RWPE2 (cell line): ENCODE results near the gene AKAP13.
"Not testable (repeated sequence)": the region's sequence is repeated elsewhere in the genome, so short reads cannot be mapped to it uniquely, and the experiment has no call there.

Source experiments
- ATAC-seq: fragments of 200-7000 bp; cut with Tn5 transposase; 3 replicates; pipeline ENCODE4 v1.9.1; 2021; ENCODE audit warnings: low read depth
- DNase-seq: peaks from one replicate; pipeline ENCODE4 v3.0.0-alpha.2; 2020; ENCODE audit warnings: low spot score
- H3K27ac ChIP-seq: fragments of 450-650 bp; 2 replicates; pipeline ENCODE4 v1.5.1; 2017; ENCODE audit warnings: mild to moderate bottlenecking; ENCODE audit not compliant: poor library complexity, severe bottlenecking
- H3K27me3 ChIP-seq: fragments of 250-450 bp; sonication (Bioruptor Pico); 2 replicates; pipeline ENCODE4 v1.5.1; 2021; ENCODE audit warnings: mild to moderate bottlenecking, moderate library complexity; ENCODE audit not compliant: insufficient read depth, poor library complexity, severe bottlenecking
- H3K36me3 ChIP-seq: fragments of 250-450 bp; sonication (Bioruptor Pico); 2 replicates; pipeline ENCODE4 v1.5.1; 2020; ENCODE audit warnings: low read depth, mild to moderate bottlenecking, moderate library complexity
- H3K4me1 ChIP-seq: fragments of 250-450 bp; sonication (Bioruptor Pico); 2 replicates; pipeline ENCODE4 v1.5.1; 2021; ENCODE audit warnings: mild to moderate bottlenecking, moderate library complexity; ENCODE audit not compliant: insufficient read depth, poor library complexity, severe bottlenecking
- H3K4me3 ChIP-seq: fragments of 250-450 bp; sonication (Bioruptor Pico); 2 replicates; pipeline ENCODE4 v1.5.1; 2021; ENCODE audit warnings: mild to moderate bottlenecking, moderate library complexity; ENCODE audit not compliant: severe bottlenecking
- H3K9me3 ChIP-seq: fragments of 250-450 bp; sonication (Bioruptor Pico); 2 replicates; pipeline ENCODE4 v1.5.1; 2021; ENCODE audit warnings: mild to moderate bottlenecking, moderate library complexity; ENCODE audit not compliant: severe bottlenecking
- TF ChIP-seq, protein P1 (sequence below): fragments of 450-650 bp; IDR thresholded peaks from one replicate; pipeline ENCODE4 v1.5.1; 2017; ENCODE audit warnings: mild to moderate bottlenecking, moderate library complexity; ENCODE audit not compliant: poor library complexity, severe bottlenecking

AKAP13 gene

DNA sequence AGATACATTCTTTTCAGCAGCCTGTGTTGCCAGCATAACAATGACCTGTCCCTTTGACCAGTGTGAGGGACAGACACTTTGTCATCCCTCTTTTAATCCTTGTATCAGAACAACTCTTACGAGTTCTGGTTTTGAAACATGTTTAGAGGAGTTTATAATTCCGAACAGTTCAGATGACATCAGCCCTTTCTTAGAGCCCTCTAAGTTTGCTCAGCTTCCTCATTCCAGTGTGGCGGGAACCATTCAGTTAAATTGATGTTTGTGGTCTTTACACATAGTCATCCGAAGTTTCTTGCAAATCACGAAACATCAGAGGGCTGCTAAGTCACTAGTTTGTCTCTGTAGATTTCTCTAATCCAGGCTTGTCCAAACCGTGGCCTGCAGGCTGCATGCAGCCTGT, 102.5 kb downstream of the AKAP13 start:
- Histone ChIP-seq H3K27me3 (no peaks in the 10 kb centered on the region), H3K27ac (peak overlapping the region; percentile 26), H3K9me3 (no peaks in the 10 kb centered on the region), H3K36me3 (peaks cover 8% of the 10 kb centered on the region), H3K4me3 (no peak overlapping the region), H3K4me1 (peaks cover 30% of the 10 kb centered on the region)
- TF ChIP-seq, protein P1, sequence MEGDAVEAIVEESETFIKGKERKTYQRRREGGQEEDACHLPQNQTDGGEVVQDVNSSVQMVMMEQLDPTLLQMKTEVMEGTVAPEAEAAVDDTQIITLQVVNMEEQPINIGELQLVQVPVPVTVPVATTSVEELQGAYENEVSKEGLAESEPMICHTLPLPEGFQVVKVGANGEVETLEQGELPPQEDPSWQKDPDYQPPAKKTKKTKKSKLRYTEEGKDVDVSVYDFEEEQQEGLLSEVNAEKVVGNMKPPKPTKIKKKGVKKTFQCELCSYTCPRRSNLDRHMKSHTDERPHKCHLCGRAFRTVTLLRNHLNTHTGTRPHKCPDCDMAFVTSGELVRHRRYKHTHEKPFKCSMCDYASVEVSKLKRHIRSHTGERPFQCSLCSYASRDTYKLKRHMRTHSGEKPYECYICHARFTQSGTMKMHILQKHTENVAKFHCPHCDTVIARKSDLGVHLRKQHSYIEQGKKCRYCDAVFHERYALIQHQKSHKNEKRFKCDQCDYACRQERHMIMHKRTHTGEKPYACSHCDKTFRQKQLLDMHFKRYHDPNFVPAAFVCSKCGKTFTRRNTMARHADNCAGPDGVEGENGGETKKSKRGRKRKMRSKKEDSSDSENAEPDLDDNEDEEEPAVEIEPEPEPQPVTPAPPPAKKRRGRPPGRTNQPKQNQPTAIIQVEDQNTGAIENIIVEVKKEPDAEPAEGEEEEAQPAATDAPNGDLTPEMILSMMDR = no peak
- ATAC-seq = peak; percentile 67
- DNase-seq = no peak

DNA sequence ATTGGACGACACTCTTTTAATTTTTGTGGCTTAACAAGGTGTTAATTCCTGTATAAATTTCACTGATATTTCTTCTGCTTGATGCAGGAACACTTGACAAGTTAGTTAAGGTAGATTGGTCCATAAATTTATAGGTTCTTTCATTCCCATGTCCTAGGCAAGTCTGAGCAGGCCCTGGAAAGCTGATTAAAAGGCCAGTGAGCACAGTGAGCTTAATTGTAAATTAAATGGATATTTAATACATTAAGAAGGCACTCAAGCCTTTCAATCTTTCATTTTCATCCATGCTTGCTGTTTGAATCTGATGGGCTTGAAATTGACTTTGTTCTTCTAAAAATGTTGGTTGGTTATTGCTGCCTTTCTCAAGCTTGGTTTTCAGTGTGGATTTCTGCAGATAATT, 103.6 kb downstream of the AKAP13 start:
- H3K27me3 ChIP-seq, H3K9me3 ChIP-seq, H3K4me3 ChIP-seq, H3K27ac ChIP-seq, ATAC-seq, H3K36me3 ChIP-seq, DNase-seq: not testable (repeated sequence)
- H3K4me1 ChIP-seq = peaks cover 20% of the 10 kb centered on the region

DNA sequence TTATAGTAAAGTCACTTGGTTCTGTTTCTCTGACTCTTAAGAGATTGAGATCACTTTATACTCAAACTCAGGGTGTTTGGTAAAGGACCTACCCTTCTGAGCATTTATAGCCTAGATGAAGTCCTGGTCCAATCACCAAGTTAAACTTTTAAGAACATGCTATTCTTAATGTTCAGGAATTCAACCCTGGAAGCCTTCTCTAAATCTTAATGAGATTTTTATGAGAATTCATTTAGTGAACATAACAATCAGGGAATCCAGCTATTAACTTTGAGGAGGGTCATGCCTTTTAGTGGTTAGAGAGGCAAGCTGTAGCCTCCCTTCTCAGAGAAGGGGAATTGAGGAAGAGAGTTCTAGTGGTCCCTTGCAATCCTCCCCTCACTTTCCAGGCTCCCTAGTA, 104.5 kb downstream of the AKAP13 start:
- H3K27me3 ChIP-seq, ATAC-seq, DNase-seq, H3K4me3 ChIP-seq, H3K27ac ChIP-seq, H3K9me3 ChIP-seq, H3K36me3 ChIP-seq: not testable (repeated sequence)
- peaks cover 18% of the 10 kb centered on the region for H3K4me1 ChIP-seq

DNA sequence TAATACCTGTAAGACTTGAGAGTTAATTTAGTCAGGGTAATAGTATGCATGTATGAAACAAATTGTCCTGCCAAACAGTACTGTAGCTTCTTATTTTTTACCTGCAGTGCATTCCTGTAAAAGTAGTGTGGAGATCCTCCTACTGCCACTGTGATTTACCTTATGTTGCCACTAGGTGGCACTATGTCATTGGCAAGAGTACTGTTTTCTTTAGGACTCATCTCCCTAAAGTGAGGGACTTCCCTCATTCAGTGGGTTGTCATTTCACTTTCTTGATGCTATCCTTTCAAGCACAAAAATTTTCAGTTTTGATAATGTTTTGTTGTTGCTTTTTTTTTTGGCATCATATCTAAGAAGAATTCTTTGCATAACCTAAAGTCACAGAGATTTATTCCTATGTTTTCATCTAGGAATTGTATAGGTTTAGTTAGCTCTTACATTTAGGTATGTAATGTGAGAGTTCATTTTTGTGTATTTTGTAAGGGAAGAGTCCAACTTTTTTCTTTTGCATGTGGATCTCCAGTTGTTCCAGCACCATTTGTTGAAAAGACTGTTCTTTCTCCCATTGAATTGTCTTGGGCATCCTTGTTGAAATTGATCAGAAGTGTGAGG, 105.7 kb downstream of the AKAP13 start:
- Histone ChIP-seq H3K4me1 (peaks cover 18% of the 10 kb centered on the region), H3K4me3 (no peak overlapping the region), H3K9me3 (no peaks in the 10 kb centered on the region), H3K27ac (no peak overlapping the region), H3K36me3 (peaks cover 8% of the 10 kb centered on the region), H3K27me3 (no peaks in the 10 kb centered on the region)
- DNase-seq (no peak), ATAC-seq (peak; percentile 81)
- TF ChIP-seq, protein P1 = peak; percentile 99

DNA sequence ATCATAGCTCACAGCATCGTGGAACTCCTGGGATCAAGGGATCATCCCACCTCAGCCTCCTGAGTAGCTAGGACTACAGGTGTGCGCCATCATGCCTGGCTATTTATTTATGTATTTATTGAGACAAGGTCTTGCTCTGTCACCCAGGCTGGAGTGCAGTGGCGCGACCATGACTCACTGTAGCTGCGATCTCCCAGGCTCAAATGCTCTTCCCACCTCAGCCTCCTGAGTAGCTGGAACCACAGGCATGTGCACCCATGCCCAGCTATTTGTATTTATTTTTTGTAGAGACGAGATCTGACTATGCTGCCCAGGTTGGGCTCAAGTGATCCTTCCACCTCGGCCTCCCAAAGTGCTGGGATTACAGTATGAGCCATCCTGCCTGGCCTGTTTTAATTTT, 107.4 kb downstream of the AKAP13 start:
- not testable (repeated sequence) for H3K4me1 ChIP-seq

DNA sequence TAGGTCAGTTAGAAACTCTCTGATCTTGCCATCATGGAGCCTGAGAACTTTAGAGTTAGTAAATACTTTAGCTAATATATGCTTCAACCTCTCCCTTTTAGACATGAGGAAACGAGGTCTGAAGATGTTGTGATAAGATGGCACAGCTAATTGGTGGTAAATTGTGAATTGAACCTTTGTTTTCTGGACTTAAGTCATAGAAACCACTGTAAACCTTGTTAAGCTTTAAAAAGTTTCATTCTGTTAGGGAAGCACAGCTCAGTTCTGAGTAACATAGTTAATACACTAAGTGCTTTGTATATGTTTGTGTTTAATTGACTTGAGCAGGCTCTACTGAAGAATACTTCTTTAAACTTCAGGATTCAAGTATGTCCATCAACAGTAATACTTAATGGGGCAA, 108.6 kb downstream of the AKAP13 start:
- TF ChIP-seq, protein P1 = no peak
- Histone ChIP-seq H3K4me1 (peaks cover 5% of the 10 kb centered on the region), H3K36me3 (peaks cover 8% of the 10 kb centered on the region), H3K27me3 (no peaks in the 10 kb centered on the region), H3K27ac (no peak overlapping the region), H3K4me3 (no peak overlapping the region), H3K9me3 (no peaks in the 10 kb centered on the region)
- no peak for ATAC-seq
- DNase-seq = no peak

More for the DNA sequence above, 107.4 kb downstream of the AKAP13 start:
- not testable (repeated sequence) for H3K27me3 ChIP-seq, H3K27ac ChIP-seq, DNase-seq, ATAC-seq, H3K4me3 ChIP-seq, H3K36me3 ChIP-seq, H3K9me3 ChIP-seq
